HG02943 (cell line): ENCODE data around the gene FHAD1.

Experiments used
- ATAC-seq: cut with Tn5 transposase; IDR thresholded peaks from one replicate; pipeline ENCODE4 v1.9.1; 2021; ENCODE audit warnings: mild to moderate bottlenecking, low read depth, moderate library complexity; ENCODE audit not compliant: unreplicated experiment

The FHAD1 gene

GRCh38 chr1:15446212-15446611, 199.2 kb downstream of the FHAD1 start:
- no peak for ATAC-seq
